ENCODE measurements around the gene SLA2.

SLA2 gene

DNA sequence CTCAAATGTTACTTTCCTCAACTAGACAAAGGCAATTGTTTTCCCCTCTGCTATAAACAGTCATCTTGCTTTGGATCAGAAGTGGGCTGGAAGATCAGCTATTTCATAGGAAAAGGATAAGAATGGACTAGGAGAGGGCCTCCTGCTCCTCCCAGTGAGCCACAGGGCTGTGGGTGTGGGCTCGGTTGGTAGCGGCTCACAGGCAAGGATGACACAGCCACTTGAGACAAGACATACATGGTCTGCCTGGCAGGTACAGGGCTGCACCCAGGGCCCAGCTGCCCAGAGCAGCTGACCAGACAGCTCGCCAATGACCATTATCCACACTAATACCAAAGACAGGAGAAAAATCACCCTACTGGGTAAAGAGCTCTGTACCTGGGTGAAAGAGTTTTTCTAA, 9.0 kb upstream of the SLA2 start:
- no peak overlapping the region for H3K27ac ChIP-seq

DNA sequence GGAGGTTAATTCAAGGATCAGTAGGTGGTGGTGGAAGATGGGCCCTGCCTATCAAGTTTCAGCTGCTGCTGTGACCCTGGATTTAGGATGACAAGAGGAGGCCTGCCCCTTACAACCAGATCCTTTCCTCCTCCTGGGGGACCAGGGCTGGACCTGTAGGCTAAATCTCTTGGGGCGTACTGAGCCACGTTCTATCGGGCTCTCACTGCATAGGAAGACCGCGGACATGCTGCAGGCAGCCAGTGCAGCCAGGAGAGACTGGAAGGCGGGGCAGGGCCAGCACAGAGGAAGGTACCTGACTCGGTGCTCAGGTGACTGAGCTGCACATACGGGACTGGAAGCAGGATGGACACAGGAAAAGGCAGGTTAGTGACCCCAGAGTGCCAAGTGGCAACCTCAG, 8.5 kb upstream of the SLA2 start:
- peaks cover 2% of the 10 kb centered on the region for H3K36me3 ChIP-seq (replicated peaks)
- in situ Hi-C loops (cut with HindIII; ENCODE audit: low pct_ligation_motif_present, low sequenced_read_pairs) = no loop called here
- no peak overlapping the region for H3K27ac ChIP-seq
- no peak for DNase-seq
- H3K27me3 ChIP-seq (replicated peaks) = no peaks in the 10 kb centered on the region
- no peak for TF ChIP-seq CTCF (IDR thresholded peaks at IDR 0.05; ENCODE audit: low read depth, low read length, missing control alignments)
- no peak overlapping the region for H3K4me3 ChIP-seq (ENCODE audit: low read depth, low read length)

More for the DNA sequence above, 9.0 kb upstream of the SLA2 start:
- no peak for DNase-seq
- Histone ChIP-seq H3K36me3 (replicated peaks) (peaks cover 2% of the 10 kb centered on the region), H3K4me3 (ENCODE audit: low read depth, low read length) (no peak overlapping the region), H3K27me3 (replicated peaks) (no peaks in the 10 kb centered on the region)
- no peak for TF ChIP-seq CTCF (IDR thresholded peaks at IDR 0.05; ENCODE audit: low read depth, low read length, missing control alignments)
- in situ Hi-C loops (cut with HindIII; ENCODE audit: low pct_ligation_motif_present, low sequenced_read_pairs) = no loop called here

GRCh38 chr20:36653456-36653855, 7.5 kb upstream of the SLA2 start:
- no peak for DNase-seq
- Histone ChIP-seq H3K36me3 (replicated peaks) (peaks cover 2% of the 10 kb centered on the region), H3K27me3 (replicated peaks) (no peaks in the 10 kb centered on the region), H3K4me3 (ENCODE audit: low read depth, low read length) (no peak overlapping the region), H3K27ac (no peak overlapping the region)
- TF ChIP-seq CTCF (IDR thresholded peaks at IDR 0.05; ENCODE audit: low read depth, low read length, missing control alignments) = no peak
- in situ Hi-C loops (cut with HindIII; ENCODE audit: low pct_ligation_motif_present, low sequenced_read_pairs) = no loop called here

- in situ Hi-C loops (cut with HindIII; ENCODE audit: low pct_ligation_motif_present, low sequenced_read_pairs) = no loop called here
- Histone ChIP-seq H3K27ac (no peak overlapping the region), H3K27me3 (replicated peaks) (no peaks in the 10 kb centered on the region), H3K4me3 (ENCODE audit: low read depth, low read length) (no peak overlapping the region), H3K36me3 (replicated peaks) (no peaks in the 10 kb centered on the region)
- TF ChIP-seq CTCF (IDR thresholded peaks at IDR 0.05; ENCODE audit: low read depth, low read length, missing control alignments) = no peak
- DNase-seq = no peak
These were observed 1.5 kb upstream of the SLA2 start for GRCh38 chr20:36647196-36648121.

DNA sequence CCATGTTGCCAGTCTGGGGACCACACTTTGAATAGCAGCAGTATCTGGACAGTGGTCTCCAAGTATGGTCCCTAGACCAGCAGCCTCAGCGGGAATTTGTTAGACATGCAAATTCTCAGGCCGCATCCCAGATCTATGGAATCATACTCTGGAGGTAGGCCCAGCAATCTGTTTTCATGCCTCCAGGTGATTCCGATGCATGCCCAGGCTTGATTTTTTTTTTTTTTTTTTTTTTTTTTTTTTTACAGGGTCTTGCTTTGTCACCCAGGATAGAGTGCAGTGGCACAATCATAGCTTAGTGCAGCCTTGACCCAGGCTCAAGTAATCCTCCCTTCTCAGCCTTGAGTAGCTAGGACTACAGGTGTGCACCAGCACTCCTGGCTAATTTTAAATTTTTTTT, 682 bp upstream of the SLA2 start:
- H3K4me3 ChIP-seq (ENCODE audit: low read depth, low read length) = no peak overlapping the region
- H3K36me3 ChIP-seq (replicated peaks) = no peaks in the 10 kb centered on the region
- DNase-seq = no peak
- no peak for TF ChIP-seq CTCF (IDR thresholded peaks at IDR 0.05; ENCODE audit: low read depth, low read length, missing control alignments)
- no peak overlapping the region for H3K27ac ChIP-seq
- H3K27me3 ChIP-seq (replicated peaks) = no peaks in the 10 kb centered on the region
- in situ Hi-C loops (cut with HindIII; ENCODE audit: low pct_ligation_motif_present, low sequenced_read_pairs) = no loop called here
